Measurements from ENCODE around the gene SCAF11.
A peak's percentile ranks its signal among the peaks of the same experiment; 100 is the strongest.
"Not testable (repeated sequence)": the region's sequence is repeated elsewhere in the genome, so short reads cannot be mapped to it uniquely, and the experiment has no call there.

The SCAF11 gene

DNA sequence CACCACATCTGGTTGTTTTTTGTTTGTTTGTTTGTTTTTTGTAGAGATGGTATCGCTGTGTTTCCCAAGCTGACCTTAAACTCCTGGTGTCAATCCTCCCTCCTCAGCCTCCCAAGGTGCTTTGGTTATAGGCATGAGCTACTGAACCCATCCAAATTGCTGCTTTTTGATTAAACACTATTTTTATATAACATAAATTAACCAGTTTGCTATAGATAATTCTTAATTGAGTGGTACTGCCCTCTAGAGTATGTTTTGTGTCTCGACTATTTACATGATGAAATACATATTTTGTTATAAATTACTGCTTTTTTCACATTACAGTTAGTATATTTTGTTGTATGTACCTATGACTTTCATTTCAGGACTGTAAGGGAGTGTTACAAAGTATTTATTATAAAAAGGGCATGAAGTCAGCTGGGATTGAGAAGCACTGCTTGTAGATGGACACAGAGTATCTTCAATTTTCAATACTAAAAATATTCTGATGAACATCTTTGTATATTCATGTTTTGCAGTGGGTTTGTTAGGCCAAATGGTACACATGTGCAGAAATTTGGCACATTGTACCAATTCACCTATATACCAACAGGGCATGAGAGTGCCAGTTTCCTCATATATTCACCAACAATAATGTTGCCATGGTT is 14.9 kb upstream of the SCAF11 start:
- H2AFZ ChIP-seq (ENCODE audit: low read depth, low read length, severe bottlenecking) = peak overlapping the region; percentile 86
- no peaks in the 10 kb centered on the region for H3F3A ChIP-seq (ENCODE audit: insufficient read depth)
- no peaks in the 10 kb centered on the region for H3K9me2 ChIP-seq (replicated peaks; ENCODE audit: insufficient read depth, low read length)
- H3K27ac ChIP-seq (ENCODE audit: low read depth, low read length) = no peak overlapping the region
- H3K4me2 ChIP-seq (ENCODE audit: low read depth, low read length, poor library complexity, severe bottlenecking) = no peak overlapping the region
- no peaks in the 10 kb centered on the region for H3K27me3 ChIP-seq (ENCODE audit: low read length)
- H3K9me3 ChIP-seq (ENCODE audit: insufficient read depth, low read length) = no peaks in the 10 kb centered on the region
- TF ChIP-seq, protein P1, sequence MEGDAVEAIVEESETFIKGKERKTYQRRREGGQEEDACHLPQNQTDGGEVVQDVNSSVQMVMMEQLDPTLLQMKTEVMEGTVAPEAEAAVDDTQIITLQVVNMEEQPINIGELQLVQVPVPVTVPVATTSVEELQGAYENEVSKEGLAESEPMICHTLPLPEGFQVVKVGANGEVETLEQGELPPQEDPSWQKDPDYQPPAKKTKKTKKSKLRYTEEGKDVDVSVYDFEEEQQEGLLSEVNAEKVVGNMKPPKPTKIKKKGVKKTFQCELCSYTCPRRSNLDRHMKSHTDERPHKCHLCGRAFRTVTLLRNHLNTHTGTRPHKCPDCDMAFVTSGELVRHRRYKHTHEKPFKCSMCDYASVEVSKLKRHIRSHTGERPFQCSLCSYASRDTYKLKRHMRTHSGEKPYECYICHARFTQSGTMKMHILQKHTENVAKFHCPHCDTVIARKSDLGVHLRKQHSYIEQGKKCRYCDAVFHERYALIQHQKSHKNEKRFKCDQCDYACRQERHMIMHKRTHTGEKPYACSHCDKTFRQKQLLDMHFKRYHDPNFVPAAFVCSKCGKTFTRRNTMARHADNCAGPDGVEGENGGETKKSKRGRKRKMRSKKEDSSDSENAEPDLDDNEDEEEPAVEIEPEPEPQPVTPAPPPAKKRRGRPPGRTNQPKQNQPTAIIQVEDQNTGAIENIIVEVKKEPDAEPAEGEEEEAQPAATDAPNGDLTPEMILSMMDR (IDR thresholded peaks at IDR 0.05; ENCODE audit: insufficient read depth, low read length, poor library complexity, severe bottlenecking) = peak; percentile 64
- no peak for TF ChIP-seq EZH2phosphoT487 (conservative IDR thresholded peaks at IDR 0.05; ENCODE audit: low read length)
- H3K4me3 ChIP-seq (ENCODE audit: insufficient read depth, low read length, poor library complexity, severe bottlenecking) = no peak overlapping the region
- no peaks in the 10 kb centered on the region for H3K79me2 ChIP-seq (ENCODE audit: insufficient read depth, low read length)
- no peaks in the 10 kb centered on the region for H4K20me1 ChIP-seq (ENCODE audit: low read depth, low read length)
- H3K9ac ChIP-seq (ENCODE audit: low read length) = no peak overlapping the region
- H3K36me3 ChIP-seq (ENCODE audit: low read length) = no peaks in the 10 kb centered on the region

DNA sequence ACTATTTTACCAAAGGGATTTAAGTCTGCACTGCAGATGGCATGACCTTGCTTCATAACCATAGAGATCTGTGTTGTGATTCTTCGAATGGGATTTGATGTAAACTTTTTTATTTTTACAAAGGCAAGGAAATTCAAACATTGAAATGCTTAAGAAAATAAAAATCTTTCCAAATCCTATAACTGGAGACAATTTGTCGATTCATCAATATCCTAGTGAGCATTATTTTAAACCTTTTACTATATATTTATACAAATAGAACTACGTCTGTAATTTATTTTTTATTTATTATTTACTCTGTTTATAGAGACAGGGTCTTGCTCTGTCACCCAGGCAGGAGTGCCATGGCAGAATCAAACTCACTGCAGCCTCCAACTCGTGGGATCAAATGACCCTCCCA is 14.3 kb upstream of the SCAF11 start:
- Histone ChIP-seq H4K20me1 (ENCODE audit: low read depth, low read length) (no peaks in the 10 kb centered on the region), H3K36me3 (ENCODE audit: low read length) (no peaks in the 10 kb centered on the region), H3F3A (ENCODE audit: insufficient read depth) (no peaks in the 10 kb centered on the region), H3K9ac (ENCODE audit: low read length) (no peak overlapping the region), H3K79me2 (ENCODE audit: insufficient read depth, low read length) (no peaks in the 10 kb centered on the region), H3K4me2 (ENCODE audit: low read depth, low read length, poor library complexity, severe bottlenecking) (no peak overlapping the region), H3K4me3 (ENCODE audit: insufficient read depth, low read length, poor library complexity, severe bottlenecking) (no peak overlapping the region), H2AFZ (ENCODE audit: low read depth, low read length, severe bottlenecking) (peak overlapping the region; percentile 86), H3K27me3 (ENCODE audit: low read length) (no peaks in the 10 kb centered on the region), H3K9me3 (ENCODE audit: insufficient read depth, low read length) (no peaks in the 10 kb centered on the region), H3K9me2 (replicated peaks; ENCODE audit: insufficient read depth, low read length) (no peaks in the 10 kb centered on the region), H3K27ac (ENCODE audit: low read depth, low read length) (no peak overlapping the region)
- TF ChIP-seq, protein P1 (IDR thresholded peaks at IDR 0.05; ENCODE audit: insufficient read depth, low read length, poor library complexity, severe bottlenecking) = no peak
- no peak for TF ChIP-seq EZH2phosphoT487 (conservative IDR thresholded peaks at IDR 0.05; ENCODE audit: low read length)

DNA sequence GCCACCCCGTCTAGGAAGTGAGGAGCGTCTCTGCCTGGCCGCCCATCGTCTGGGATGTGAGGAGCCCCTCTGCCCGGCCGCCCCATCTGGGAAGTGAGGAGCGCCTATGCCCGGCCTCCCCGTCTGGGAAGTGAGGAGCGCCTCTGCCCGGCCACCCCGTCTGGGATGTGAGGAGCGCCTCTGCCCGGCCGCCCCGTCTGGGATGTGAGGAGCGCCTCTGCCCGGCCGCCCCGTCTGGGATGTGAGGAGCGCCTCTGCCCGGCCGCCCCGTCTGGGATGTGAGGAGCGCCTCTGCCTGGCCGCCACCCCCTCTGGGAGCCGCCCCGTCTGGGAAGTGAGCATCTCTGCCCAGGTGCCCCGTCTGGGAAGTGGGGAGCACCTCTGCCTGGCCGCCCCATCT is 9.7 kb upstream of the SCAF11 start:
- not testable (repeated sequence) for H3K4me2 ChIP-seq (ENCODE audit: low read depth, low read length, poor library complexity, severe bottlenecking); H4K20me1 ChIP-seq (ENCODE audit: low read depth, low read length); H3K9me2 ChIP-seq (replicated peaks; ENCODE audit: insufficient read depth, low read length); H3K79me2 ChIP-seq (ENCODE audit: insufficient read depth, low read length); H3K27ac ChIP-seq (ENCODE audit: low read depth, low read length); H3F3A ChIP-seq (ENCODE audit: insufficient read depth); H3K9me3 ChIP-seq (ENCODE audit: insufficient read depth, low read length); H2AFZ ChIP-seq (ENCODE audit: low read depth, low read length, severe bottlenecking); H3K27me3 ChIP-seq (ENCODE audit: low read length); H3K9ac ChIP-seq (ENCODE audit: low read length); H3K36me3 ChIP-seq (ENCODE audit: low read length); H3K4me3 ChIP-seq (ENCODE audit: insufficient read depth, low read length, poor library complexity, severe bottlenecking)

DNA sequence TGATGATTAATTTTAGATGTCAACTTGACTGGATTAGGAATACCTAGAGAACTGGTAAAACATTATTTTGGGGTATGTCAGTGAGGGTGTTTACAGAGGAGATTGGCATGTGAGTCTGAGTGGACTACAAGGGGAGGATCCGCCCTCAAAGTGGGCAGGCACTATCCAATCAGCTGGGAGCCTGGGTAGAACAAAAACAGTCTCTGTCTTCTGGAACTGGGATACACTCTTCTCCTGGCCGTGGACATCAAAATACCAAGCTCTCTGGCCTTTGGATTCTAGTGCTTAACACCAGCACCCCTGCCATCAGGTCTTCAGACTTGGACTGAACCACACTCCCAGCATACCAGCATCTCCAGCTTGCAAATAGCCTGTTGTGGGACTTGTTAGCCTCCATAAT is 4.4 kb upstream of the SCAF11 start:
- TF ChIP-seq, protein P1 (IDR thresholded peaks at IDR 0.05; ENCODE audit: insufficient read depth, low read length, poor library complexity, severe bottlenecking) = no peak
- no peak for TF ChIP-seq EZH2phosphoT487 (conservative IDR thresholded peaks at IDR 0.05; ENCODE audit: low read length)
- H3K9me2 ChIP-seq (replicated peaks; ENCODE audit: insufficient read depth, low read length) = no peaks in the 10 kb centered on the region
- no peaks in the 10 kb centered on the region for H3K9me3 ChIP-seq (ENCODE audit: insufficient read depth, low read length)
- no peak overlapping the region for H3K4me3 ChIP-seq (ENCODE audit: insufficient read depth, low read length, poor library complexity, severe bottlenecking)
- no peaks in the 10 kb centered on the region for H3K27me3 ChIP-seq (ENCODE audit: low read length)
- H3K9ac ChIP-seq (ENCODE audit: low read length) = no peak overlapping the region
- no peak overlapping the region for H3K27ac ChIP-seq (ENCODE audit: low read depth, low read length)
- peaks cover 6% of the 10 kb centered on the region for H3K79me2 ChIP-seq (ENCODE audit: insufficient read depth, low read length)
- no peaks in the 10 kb centered on the region for H3K36me3 ChIP-seq (ENCODE audit: low read length)
- no peak overlapping the region for H3K4me2 ChIP-seq (ENCODE audit: low read depth, low read length, poor library complexity, severe bottlenecking)
- H3F3A ChIP-seq (ENCODE audit: insufficient read depth) = peaks cover 13% of the 10 kb centered on the region
- H4K20me1 ChIP-seq (ENCODE audit: low read depth, low read length) = no peaks in the 10 kb centered on the region
- no peak overlapping the region for H2AFZ ChIP-seq (ENCODE audit: low read depth, low read length, severe bottlenecking)

All from SU-DHL-6 (cell line).